Psoas muscle (tissue), 8 donors: ENCODE results near the gene RNF14. TPM values are rescaled to one million over a fixed set of nuclear protein-coding genes. Genes with fewer than 3 reads are reported as not detected.

Experiments used
- ATAC-seq, 4 donors: fragments of 200-7000 bp; cut with Tn5 transposase; one replicate each; pipeline ENCODE4 v1.9.1; 2020; ENCODE audit warnings: moderate library complexity in 3 of 4, mild to moderate bottlenecking in 2 of 4
- DNase-seq, 2 donors: peaks; one replicate each; pipeline ENCODE4 v3.0.0-alpha.2; 2020
- H3K27ac ChIP-seq: fragments of 200-600 bp; one replicate; pipeline ENCODE4 v1.8.0; 2022
- H3K27me3 ChIP-seq, 3 donors: fragments of 200-600 bp in 1 of 3; one replicate each; pipeline versions ENCODE4 v1.6.1 to v1.8.0; 2013 to 2022; ENCODE audit warnings: low read length in 2 of 3, mild to moderate bottlenecking in 2 of 3, moderate library complexity in 1 of 3; ENCODE audit not compliant: insufficient read depth in 3 of 3
- H3K36me3 ChIP-seq, 2 donors: fragments of 200-600 bp in 1 of 2; one replicate each; pipeline versions ENCODE4 v1.6.1 to v1.8.0; 2013 to 2022; ENCODE audit warnings: low read depth in 1 of 2, mild to moderate bottlenecking in 1 of 2, moderate library complexity in 1 of 2; ENCODE audit not compliant: insufficient read depth in 1 of 2
- H3K4me1 ChIP-seq: fragments of 200-600 bp; one replicate; pipeline ENCODE4 v1.8.0; 2022
- H3K4me3 ChIP-seq: fragments of 200-600 bp; one replicate; pipeline ENCODE4 v1.8.0; 2022; ENCODE audit warnings: mild to moderate bottlenecking
- H3K9me3 ChIP-seq: fragments of 200-600 bp; one replicate; pipeline ENCODE4 v1.8.0; 2022
- CTCF ChIP-seq: fragments of 200-600 bp; IDR thresholded peaks from one replicate; pipeline ENCODE4 v1.8.0; 2022; ENCODE audit warnings: antibody characterized with exemption
- WGBS, 3 donors: extraction: QIAGEN DNeasy Blood & Tissue Kit; methylation state at CpG; one replicate each; pipeline versions ENCODE4 v1.1.6 to v1.1.7; 2013; 5-methylcytosine and 5-hydroxymethylcytosine counted together
- intact Hi-C, 2 donors: fragments of 100-400 bp; cut with DNase I; formaldehyde crosslinking; loops; one replicate each; pipeline versions ENCODE4 v1.11.0 to v1.14.2; 2022
- polyA plus RNA-seq, 3 donors: library from polyadenylated mRNA; stranded (reverse); fragments of 200-250 nt; gene quantifications; one replicate each; pipeline ENCODE4 v1.2.3, GENCODE V29; 2013
- total RNA-seq, 4 donors: library from RNA; stranded (reverse); fragmentation: NEBNext Ultra II Directional in 2 of 4; extraction: Animal tissue kit (Norgen Biotek cat#: 25700) in 2 of 4; gene quantifications; one replicate each; pipeline versions ENCODE4 v1.2.1 to v1.2.4, GENCODE V29; 2021 to 2023
- donor health status: healthy with polysubstance abuse.
- donor health status: DM: no; HTN: no; CAD: no; lungs with moderate emphysema.
- donor health status: Bipolar disorder and iron deficiency.
- donor health status: healthy.
- donor health status: DM: yes; HTN: yes; CAD: no.
- donor health status: DM: no; HTN: no; CAD: no.
- donor health status: DM: no; HTN: no; CAD: no.
- donor health status: DM: yes; HTN: yes; CAD: no.

The RNF14 gene
- total and polyA plus RNA-seq, 7 donors: 44.1 to 137 (median 77.9) TPM

GRCh38 chr5:141923448-141924313, 45.2 kb upstream of the RNF14 start, which contains the start of gene DELE1:
Gene DELE1, plus strand, starts transcription at chr5:141923871. Its CDS starts 71 bp downstream, at chr5:141923942.
- no peak for TF ChIP-seq CTCF
- Histone ChIP-seq H3K4me3 (peak within 1 kb of the TSS; percentile 76), H3K9me3 (no peaks in the 10 kb centered on the region), H3K27me3 (no peaks in the 10 kb centered on the region), H3K4me1 (peaks cover 24% of the 10 kb centered on the region), H3K27ac (peak within 1 kb of the TSS; percentile 90), H3K36me3 (peaks cover 3 to 41% of the 10 kb centered on the region in 2 donors)
- peak; percentile 97 to 98 (median 98) for ATAC-seq
- WGBS, 3 donors: 0 to 1% (median 0%) methylated on average over 53 of the region's 53 CpGs
- DNase-seq: peak; percentile 96 to 97
- intact Hi-C loops: no loop called here

- WGBS, 3 donors: 65 to 82% (median 68%) methylated on average over 2 of the region's 2 CpGs
- TF ChIP-seq CTCF: no peak
- ATAC-seq (no peak), DNase-seq (no peak)
- no peak overlapping the region for H3K4me3 ChIP-seq
- no peak overlapping the region for H3K27ac ChIP-seq
- peaks cover 8 to 69% of the 10 kb centered on the region in 2 donors for H3K36me3 ChIP-seq
- intact Hi-C loops: no loop called here
- no peaks in the 10 kb centered on the region for H3K27me3 ChIP-seq
- H3K4me1 ChIP-seq: peaks cover 18% of the 10 kb centered on the region
- H3K9me3 ChIP-seq: no peaks in the 10 kb centered on the region
Measured at GRCh38 chr5:141926434-141926833, 42.5 kb upstream of the RNF14 start.

- H3K27me3 ChIP-seq: no peaks in the 10 kb centered on the region
- no peaks in the 10 kb centered on the region for H3K9me3 ChIP-seq
- intact Hi-C loops: no loop called here
- DNase-seq (no peak), ATAC-seq (no peak)
- WGBS, 3 donors: 28 to 49% (median 33%) methylated on average over 8 of the region's 8 CpGs
- no peak overlapping the region for H3K4me3 ChIP-seq
- TF ChIP-seq CTCF: no peak
- peak overlapping the region; percentile 57 for H3K27ac ChIP-seq
- peaks cover 12 to 85% of the 10 kb centered on the region in 2 donors for H3K36me3 ChIP-seq
- peaks cover 16% of the 10 kb centered on the region for H3K4me1 ChIP-seq
Measured at GRCh38 chr5:141928051-141928450, 40.9 kb upstream of the RNF14 start.

- Histone ChIP-seq H3K27ac (peak overlapping the region; percentile 57), H3K27me3 (no peaks in the 10 kb centered on the region), H3K9me3 (no peaks in the 10 kb centered on the region), H3K36me3 (peaks cover 16 to 100% of the 10 kb centered on the region in 2 donors), H3K4me1 (peaks cover 12% of the 10 kb centered on the region), H3K4me3 (no peak overlapping the region)
- no peak for DNase-seq
- 53 to 84% (median 70%) methylated on average over 19 of the region's 19 CpGs for WGBS, 3 donors
- intact Hi-C loops: no loop called here
- no peak for TF ChIP-seq CTCF
- ATAC-seq: peak; percentile 80 to 92 (median 86)
Measured at GRCh38 chr5:141929398-141930058, 39.4 kb upstream of the RNF14 start.
